HG02970 (cell line): ENCODE data around the gene RANBP1.

ENCODE experiments used
- ATAC-seq: cut with Tn5 transposase; IDR thresholded peaks from one replicate; pipeline ENCODE4 v1.9.1; 2021; ENCODE audit warnings: mild to moderate bottlenecking, moderate library complexity, moderate number of reproducible peaks; ENCODE audit not compliant: unreplicated experiment, low FRiP score

Gene RANBP1

GRCh38 chr22:20106849-20107237, 9.1 kb upstream of the RANBP1 start:
- no peak for ATAC-seq

- no peak for ATAC-seq
Measured at GRCh38 chr22:20107471-20107901, 8.4 kb upstream of the RANBP1 start.

GRCh38 chr22:20107951-20108756, 7.8 kb upstream of the RANBP1 start:
- ATAC-seq, result no peak

GRCh38 chr22:20108757-20109230, 7.1 kb upstream of the RANBP1 start:
- ATAC-seq, result no peak

GRCh38 chr22:20109411-20110358, 6.2 kb upstream of the RANBP1 start:
- no peak for ATAC-seq

- ATAC-seq, result no peak
Measured at GRCh38 chr22:20110359-20110985, 5.4 kb upstream of the RANBP1 start.

- no peak for ATAC-seq
Measured at GRCh38 chr22:20111045-20111688, 4.7 kb upstream of the RANBP1 start.

- ATAC-seq, result no peak
Measured at GRCh38 chr22:20111689-20112622, 3.9 kb upstream of the RANBP1 start.

GRCh38 chr22:20112623-20113511, 3.0 kb upstream of the RANBP1 start:
- no peak for ATAC-seq

- no peak for ATAC-seq
Measured at GRCh38 chr22:20113551-20114310, 2.2 kb upstream of the RANBP1 start.

GRCh38 chr22:20114506-20115475, 1.1 kb upstream of the RANBP1 start:
- no peak for ATAC-seq

GRCh38 chr22:20116376-20116950, 559 bp downstream of the RANBP1 start:
- no peak for ATAC-seq

GRCh38 chr22:20116951-20117632, 1.2 kb downstream of the RANBP1 start, which contains the start of gene TRMT2A:
TRMT2A (minus strand) TSS chr22:20117226; CDS start chr22:20116906, 320 bp downstream.
- ATAC-seq, result peak; percentile 78

GRCh38 chr22:20117633-20118299, 1.9 kb downstream of the RANBP1 start:
- no peak for ATAC-seq
